ENCODE measurements around the gene ABCG2. TPM values are rescaled to one million over a fixed set of nuclear protein-coding genes. Genes with fewer than 3 reads are reported as not detected.

The ABCG2 gene
- total and polyA plus RNA-seq, 2 of the 8 experiments (the other 6 are each of a cell fraction or from before 2014, with no cell fraction given): 2.4 to 4.6 TPM

GRCh38 chr4:88171206-88171605 is 12.8 kb upstream of the ABCG2 start:
- no peak overlapping the region for H2BK20ac ChIP-seq (ENCODE audit: low read length)
- no peak overlapping the region for H2BK120ac ChIP-seq (replicated peaks; ENCODE audit: low read depth, low read length)
- H3K4ac ChIP-seq (replicated peaks; ENCODE audit: insufficient read length, low read depth, low read length): no peak overlapping the region
- no peak overlapping the region for H4K8ac ChIP-seq (ENCODE audit: extremely low read depth, insufficient read depth, low read length)
- H4K20me1 ChIP-seq (replicated peaks in 1 of 2; ENCODE audit: control insufficient read depth in 1 of 2, insufficient read depth in 2 of 2, low read length in 2 of 2): no peaks in the 10 kb centered on the region
- H4K91ac ChIP-seq (replicated peaks; ENCODE audit: insufficient read length, low read length): no peak overlapping the region
- no peak overlapping the region for H3K27ac ChIP-seq (ENCODE audit: low read depth, low read length)
- no peak overlapping the region for H2BK15ac ChIP-seq (ENCODE audit: low read length)
- 81% methylated on average over 2 of the region's 2 CpGs; no CpG with 5 or more reads in 1 of the 2 experiments for WGBS, 2 experiments (ENCODE audit: extremely low coverage in 1 of 2, insufficient coverage in 1 of 2, insufficient read length in 1 of 2, insufficient replicate concordance in 2 of 2, low coverage in 1 of 2, low lambda C conversion rate in 2 of 2, missing lambda C conversion rate in 1 of 2)
- ChIA-PET POLR2A (ENCODE audit: partially characterized antibody) (interaction anchor here (1.2 kb wide), 1 partner anchor 36 kb away, joined by 3 read pairs; no protein-coding TSS in a partner anchor), CTCF (ENCODE audit: partially characterized antibody) (no interaction called here)
- H3K4me2 ChIP-seq (ENCODE audit: insufficient read depth in 1 of 2, low read depth in 2 of 2, low read length in 2 of 2): no peak overlapping the region
- H2AFZ ChIP-seq (ENCODE audit: low read length): no peak overlapping the region
- no peak for FAIRE-seq
- no peaks in the 10 kb centered on the region; the same call in 1 of the 2 replicates for H3K23me2 ChIP-seq (ENCODE audit: low read depth, low read length)
- H2BK12ac ChIP-seq (ENCODE audit: low read depth, low read length): no peak overlapping the region
- H3K14ac ChIP-seq (ENCODE audit: insufficient read length): no peak overlapping the region
- H3K18ac ChIP-seq (ENCODE audit: extremely low read depth, low read length): no peak overlapping the region
- no peak for DNase-seq (ENCODE audit: low read depth in 1 of 2, low spot score in 2 of 2)
- H3K27me3 ChIP-seq (replicated peaks in 1 of 4; ENCODE audit: control insufficient read depth in 3 of 4, extremely low read depth in 1 of 4, insufficient read depth in 3 of 4, low read length in 3 of 4): no peaks in the 10 kb centered on the region
- no peak overlapping the region for H3K9ac ChIP-seq (replicated peaks in 1 of 4; ENCODE audit: extremely low read depth in 1 of 4, low read depth in 3 of 4, low read length in 3 of 4)
- H3K9me3 ChIP-seq (ENCODE audit: insufficient read depth in 2 of 2, low read depth in 1 of 2, low read length in 1 of 2): no peaks in the 10 kb centered on the region
- no peak overlapping the region for H2AK5ac ChIP-seq (ENCODE audit: low read depth, low read length)
- H3K36me3 ChIP-seq (ENCODE audit: control insufficient read depth in 2 of 4, insufficient read depth in 4 of 4, low read length in 3 of 4): no peaks in the 10 kb centered on the region
- no peaks in the 10 kb centered on the region for H3K79me2 ChIP-seq (ENCODE audit: control insufficient read depth in 1 of 2, insufficient read depth in 2 of 2, low read length in 2 of 2)
- no peak overlapping the region for H2BK5ac ChIP-seq (ENCODE audit: low read depth, low read length)
- no peak overlapping the region for H4K5ac ChIP-seq (ENCODE audit: insufficient read length, low read depth, low read length)
- H3K79me1 ChIP-seq (ENCODE audit: low read depth, low read length): no peaks in the 10 kb centered on the region
- no peaks in the 10 kb centered on the region for H3K4me1 ChIP-seq (replicated peaks in 1 of 4; ENCODE audit: control insufficient read depth in 3 of 4, insufficient read depth in 4 of 4, low read length in 3 of 4)
- no peak overlapping the region for H3K4me3 ChIP-seq (ENCODE audit: extremely low read depth in 1 of 4, insufficient read depth in 2 of 4, low read depth in 3 of 4, low read length in 4 of 4)
- no peak overlapping the region for H3K56ac ChIP-seq (replicated peaks; ENCODE audit: insufficient read length, low read depth, low read length)
- H3K23ac ChIP-seq (ENCODE audit: insufficient read length): no peak overlapping the region
- TF ChIP-seq HDAC2 (IDR thresholded peaks at IDR 0.05; ENCODE audit: borderline replicate concordance in 1 of 2, low read depth in 2 of 2, low read length in 2 of 2) (no peak), CTCF (IDR thresholded peaks at IDR 0.05; ENCODE audit: control extremely low read depth in 1 of 3, insufficient read depth in 1 of 3, low read depth in 1 of 3, low read length in 3 of 3) (no peak), CREB1 (IDR thresholded peaks at IDR 0.05) (no peak), SAP30 (IDR thresholded peaks at IDR 0.05; ENCODE audit: insufficient read depth, insufficient replicate concordance, low read length) (no peak), KDM1A (IDR thresholded peaks at IDR 0.05; ENCODE audit: borderline replicate concordance, low read length) (no peak), SIN3A (conservative IDR thresholded peaks at IDR 0.05 in 1 of 2, IDR thresholded peaks at IDR 0.05 in 1 of 2; ENCODE audit: low read depth in 1 of 2, low read length in 2 of 2) (no peak), RBBP5 (IDR thresholded peaks at IDR 0.05; ENCODE audit: borderline replicate concordance, low read depth, low read length) (no peak), SP2 (IDR thresholded peaks at IDR 0.05; ENCODE audit: low read length) (no peak), ZNF274 (IDR thresholded peaks at IDR 0.05; ENCODE audit: borderline replicate concordance, extremely low read depth, low read length) (no peak), CEBPB (IDR thresholded peaks at IDR 0.05; ENCODE audit: low read depth, low read length) (no peak)
- TF ChIP-seq, protein P1, sequence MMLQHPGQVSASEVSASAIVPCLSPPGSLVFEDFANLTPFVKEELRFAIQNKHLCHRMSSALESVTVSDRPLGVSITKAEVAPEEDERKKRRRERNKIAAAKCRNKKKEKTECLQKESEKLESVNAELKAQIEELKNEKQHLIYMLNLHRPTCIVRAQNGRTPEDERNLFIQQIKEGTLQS (IDR thresholded peaks at IDR 0.05; ENCODE audit: insufficient read depth, low read depth, low read length): no peak
